Measurements from ENCODE around the gene GREM2.

Gene GREM2

DNA sequence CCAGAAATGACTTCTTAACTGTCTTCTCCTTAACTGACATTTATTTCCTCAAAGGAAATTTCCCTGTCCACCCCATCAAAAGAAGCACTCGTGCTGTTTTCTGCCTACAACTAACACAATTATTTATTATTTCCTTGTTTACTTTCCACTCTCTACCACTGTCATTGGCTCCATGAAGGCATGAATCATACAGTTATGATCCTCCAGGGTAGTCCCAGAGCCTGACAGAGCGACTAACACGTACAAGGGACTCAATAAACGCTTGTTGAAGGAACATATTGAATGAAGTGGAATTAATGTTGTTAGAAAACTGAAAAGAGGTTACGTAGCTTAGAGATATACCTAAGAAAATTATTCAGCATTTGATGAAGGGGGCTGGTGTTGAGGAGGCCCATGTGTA, 20.9 kb downstream of the GREM2 start:
- 87 to 100% methylated on average over 3 to 5 of the region's 5 CpGs for WGBS, 2 experiments (ENCODE audit: insufficient coverage in 2 of 2)
- Histone ChIP-seq H3K27ac (ENCODE audit: low read depth, low read length, severe bottlenecking) (no peak overlapping the region), H3K4me3 (ENCODE audit: extremely low read depth, insufficient read depth, low read length, poor library complexity, severe bottlenecking) (no peak overlapping the region), H3K36me3 (ENCODE audit: control insufficient read depth, insufficient read depth, low read length) (no peaks in the 10 kb centered on the region), H3K4me1 (ENCODE audit: control insufficient read depth, insufficient read depth, low read length, poor library complexity, severe bottlenecking) (no peaks in the 10 kb centered on the region), H3K9me3 (ENCODE audit: control insufficient read depth, low read length) (no peaks in the 10 kb centered on the region)

DNA sequence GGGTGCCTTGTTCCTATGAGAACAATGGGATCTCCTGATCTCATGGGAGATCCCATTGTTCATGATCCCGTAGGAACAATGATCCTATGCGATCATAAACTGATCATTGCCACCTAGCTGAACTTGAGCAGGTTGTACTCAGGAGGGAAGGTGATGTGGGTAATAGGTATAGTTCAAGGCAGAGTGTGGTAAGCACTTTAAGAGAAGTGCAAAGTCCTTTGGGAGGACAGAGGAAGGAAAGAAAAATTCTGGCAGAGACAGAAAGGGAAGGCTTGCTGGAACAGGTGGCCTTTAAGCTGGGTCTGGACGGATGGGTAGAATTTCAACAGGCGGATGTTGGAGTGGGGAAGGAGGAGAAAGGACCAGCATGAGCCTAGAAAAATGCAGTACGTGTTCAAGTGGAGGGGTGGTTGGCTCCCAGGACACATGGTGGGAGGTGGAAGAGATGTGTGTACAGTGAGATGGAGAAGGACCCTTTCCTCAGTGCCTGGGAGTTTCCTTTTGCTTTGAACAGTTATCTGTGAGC, 22.3 kb downstream of the GREM2 start:
- WGBS, 2 experiments (ENCODE audit: insufficient coverage in 2 of 2), result 77 to 95% methylated on average over 3 to 5 of the region's 5 CpGs
- Histone ChIP-seq H3K36me3 (ENCODE audit: control insufficient read depth, insufficient read depth, low read length) (no peaks in the 10 kb centered on the region), H3K27ac (ENCODE audit: low read depth, low read length, severe bottlenecking) (no peak overlapping the region), H3K4me3 (ENCODE audit: extremely low read depth, insufficient read depth, low read length, poor library complexity, severe bottlenecking) (no peak overlapping the region), H3K4me1 (ENCODE audit: control insufficient read depth, insufficient read depth, low read length, poor library complexity, severe bottlenecking) (no peaks in the 10 kb centered on the region), H3K9me3 (ENCODE audit: control insufficient read depth, low read length) (no peaks in the 10 kb centered on the region)

- H3K36me3 ChIP-seq (ENCODE audit: control insufficient read depth, insufficient read depth, low read length), result no peaks in the 10 kb centered on the region
- 100% methylated on average over 1 of the region's 2 CpGs; no CpG with 5 or more reads in 1 of the 2 experiments for WGBS, 2 experiments (ENCODE audit: insufficient coverage in 2 of 2)
- H3K4me3 ChIP-seq (ENCODE audit: extremely low read depth, insufficient read depth, low read length, poor library complexity, severe bottlenecking), result no peak overlapping the region
- H3K4me1 ChIP-seq (ENCODE audit: control insufficient read depth, insufficient read depth, low read length, poor library complexity, severe bottlenecking), result no peaks in the 10 kb centered on the region
- H3K27ac ChIP-seq (ENCODE audit: low read depth, low read length, severe bottlenecking), result no peak overlapping the region
- H3K9me3 ChIP-seq (ENCODE audit: control insufficient read depth, low read length), result no peaks in the 10 kb centered on the region
Observed at GRCh38 chr1:240586006-240586405, 25.9 kb downstream of the GREM2 start.

GRCh38 chr1:240582953-240583352, 29.0 kb downstream of the GREM2 start:
- Histone ChIP-seq H3K4me1 (ENCODE audit: control insufficient read depth, insufficient read depth, low read length, poor library complexity, severe bottlenecking) (no peaks in the 10 kb centered on the region), H3K36me3 (ENCODE audit: control insufficient read depth, insufficient read depth, low read length) (no peaks in the 10 kb centered on the region), H3K9me3 (ENCODE audit: control insufficient read depth, low read length) (no peaks in the 10 kb centered on the region), H3K27ac (ENCODE audit: low read depth, low read length, severe bottlenecking) (no peak overlapping the region), H3K4me3 (ENCODE audit: extremely low read depth, insufficient read depth, low read length, poor library complexity, severe bottlenecking) (no peak overlapping the region)
- WGBS, 2 experiments (ENCODE audit: insufficient coverage in 2 of 2), result 100% methylated on average over 1 of the region's 4 CpGs

- Histone ChIP-seq H3K4me1 (ENCODE audit: control insufficient read depth, insufficient read depth, low read length, poor library complexity, severe bottlenecking) (no peaks in the 10 kb centered on the region), H3K4me3 (ENCODE audit: extremely low read depth, insufficient read depth, low read length, poor library complexity, severe bottlenecking) (no peak overlapping the region), H3K9me3 (ENCODE audit: control insufficient read depth, low read length) (no peaks in the 10 kb centered on the region), H3K36me3 (ENCODE audit: control insufficient read depth, insufficient read depth, low read length) (no peaks in the 10 kb centered on the region), H3K27ac (ENCODE audit: low read depth, low read length, severe bottlenecking) (no peak overlapping the region)
- 92 to 100% methylated on average over 2 to 4 of the region's 4 CpGs for WGBS, 2 experiments (ENCODE audit: insufficient coverage in 2 of 2)
Observed at GRCh38 chr1:240579511-240579910, 32.4 kb downstream of the GREM2 start.

DNA sequence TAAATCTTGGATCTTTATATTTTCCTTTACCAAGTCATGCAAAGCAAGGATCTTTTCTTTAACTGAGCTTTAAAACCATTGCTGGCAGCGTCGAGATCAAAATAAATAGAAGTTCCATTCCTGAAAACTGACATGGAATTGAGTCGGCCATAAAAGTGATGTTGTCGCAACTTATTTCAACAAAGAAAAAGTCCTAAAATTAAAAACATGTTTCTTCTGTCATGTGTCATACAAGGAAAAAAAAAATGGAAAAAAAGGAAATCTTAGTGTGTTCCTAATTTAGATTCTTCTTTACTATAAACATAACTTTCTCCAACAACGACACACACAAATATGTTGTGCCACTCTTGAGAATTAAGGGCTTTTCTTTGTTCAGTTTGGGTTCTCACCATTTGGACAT, 34.9 kb downstream of the GREM2 start:
- Histone ChIP-seq H3K36me3 (ENCODE audit: control insufficient read depth, insufficient read depth, low read length) (no peaks in the 10 kb centered on the region), H3K4me3 (ENCODE audit: extremely low read depth, insufficient read depth, low read length, poor library complexity, severe bottlenecking) (no peak overlapping the region), H3K9me3 (ENCODE audit: control insufficient read depth, low read length) (no peaks in the 10 kb centered on the region), H3K27ac (ENCODE audit: low read depth, low read length, severe bottlenecking) (no peak overlapping the region), H3K4me1 (ENCODE audit: control insufficient read depth, insufficient read depth, low read length, poor library complexity, severe bottlenecking) (no peaks in the 10 kb centered on the region)
- 95 to 96% methylated on average over 2 of the region's 5 CpGs for WGBS, 2 experiments (ENCODE audit: insufficient coverage in 2 of 2)

GRCh38 chr1:240575981-240576662, 35.8 kb downstream of the GREM2 start:
- H3K4me3 ChIP-seq (ENCODE audit: extremely low read depth, insufficient read depth, low read length, poor library complexity, severe bottlenecking), result no peak overlapping the region
- H3K4me1 ChIP-seq (ENCODE audit: control insufficient read depth, insufficient read depth, low read length, poor library complexity, severe bottlenecking), result no peaks in the 10 kb centered on the region
- H3K9me3 ChIP-seq (ENCODE audit: control insufficient read depth, low read length), result no peaks in the 10 kb centered on the region
- no peak overlapping the region for H3K27ac ChIP-seq (ENCODE audit: low read depth, low read length, severe bottlenecking)
- H3K36me3 ChIP-seq (ENCODE audit: control insufficient read depth, insufficient read depth, low read length), result no peaks in the 10 kb centered on the region
- 80 to 86% methylated on average over 1 of the region's 9 CpGs for WGBS, 2 experiments (ENCODE audit: insufficient coverage in 2 of 2)

GRCh38 chr1:240572328-240572727, 39.6 kb downstream of the GREM2 start:
- H3K4me1 ChIP-seq (ENCODE audit: control insufficient read depth, insufficient read depth, low read length, poor library complexity, severe bottlenecking), result no peaks in the 10 kb centered on the region
- 67% methylated on average over 1 of the region's 1 CpG; no CpG with 5 or more reads in 1 of the 2 experiments for WGBS, 2 experiments (ENCODE audit: insufficient coverage in 2 of 2)
- H3K9me3 ChIP-seq (ENCODE audit: control insufficient read depth, low read length), result no peaks in the 10 kb centered on the region
- no peak overlapping the region for H3K27ac ChIP-seq (ENCODE audit: low read depth, low read length, severe bottlenecking)
- no peak overlapping the region for H3K4me3 ChIP-seq (ENCODE audit: extremely low read depth, insufficient read depth, low read length, poor library complexity, severe bottlenecking)
- no peaks in the 10 kb centered on the region for H3K36me3 ChIP-seq (ENCODE audit: control insufficient read depth, insufficient read depth, low read length)

DNA sequence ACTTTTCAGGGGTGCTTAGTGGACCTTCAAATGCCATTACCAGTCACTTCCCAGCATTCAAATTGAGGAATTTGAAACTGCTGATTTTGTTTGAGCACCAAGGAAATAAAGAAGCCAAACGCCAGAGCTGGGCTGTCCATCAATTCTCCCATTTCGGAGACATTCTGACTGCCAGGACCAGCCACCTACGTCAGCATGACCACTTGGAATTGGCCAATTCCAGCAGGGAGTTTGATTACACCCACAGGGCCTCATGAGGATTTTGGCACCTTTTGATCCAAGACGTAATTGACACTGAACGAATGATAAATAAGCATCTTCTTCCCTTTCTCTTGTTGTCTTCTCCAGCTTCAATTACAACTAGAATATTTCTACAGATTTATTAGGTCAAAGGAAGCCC, 40.2 kb downstream of the GREM2 start:
- Histone ChIP-seq H3K4me3 (ENCODE audit: extremely low read depth, insufficient read depth, low read length, poor library complexity, severe bottlenecking) (no peak overlapping the region), H3K4me1 (ENCODE audit: control insufficient read depth, insufficient read depth, low read length, poor library complexity, severe bottlenecking) (no peaks in the 10 kb centered on the region), H3K27ac (ENCODE audit: low read depth, low read length, severe bottlenecking) (no peak overlapping the region), H3K36me3 (ENCODE audit: control insufficient read depth, insufficient read depth, low read length) (no peaks in the 10 kb centered on the region), H3K9me3 (ENCODE audit: control insufficient read depth, low read length) (no peaks in the 10 kb centered on the region)
- 83% methylated on average over 3 to 5 of the region's 5 CpGs for WGBS, 2 experiments (ENCODE audit: insufficient coverage in 2 of 2)

DNA sequence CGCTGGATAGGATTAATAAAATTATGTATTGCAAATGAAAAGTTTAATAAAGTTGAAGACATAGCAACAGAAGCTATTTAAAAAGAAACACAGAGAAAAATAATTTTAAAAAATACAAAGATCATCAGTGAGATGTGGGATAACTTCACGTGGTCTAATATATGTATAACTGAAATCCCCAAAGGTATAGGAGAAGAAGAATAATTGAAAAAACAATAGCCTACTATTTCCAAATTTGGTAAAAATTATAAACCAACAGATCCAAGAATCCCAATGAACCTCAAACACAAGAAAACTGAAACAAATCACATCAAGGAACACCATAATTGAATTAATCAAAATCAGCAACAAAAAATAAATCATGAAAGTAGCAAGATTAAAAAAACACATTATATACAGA, 44.9 kb downstream of the GREM2 start:
- H3K36me3 ChIP-seq (ENCODE audit: control insufficient read depth, insufficient read depth, low read length), result no peaks in the 10 kb centered on the region
- H3K9me3 ChIP-seq (ENCODE audit: control insufficient read depth, low read length), result no peaks in the 10 kb centered on the region
- WGBS, 2 experiments (ENCODE audit: insufficient coverage in 2 of 2), result no CpG with 5 or more reads among the region's 2 CpGs

GRCh38 chr1:240562779-240563178, 49.2 kb downstream of the GREM2 start:
- H3K36me3 ChIP-seq (ENCODE audit: control insufficient read depth, insufficient read depth, low read length), result no peaks in the 10 kb centered on the region
- H3K4me1 ChIP-seq (ENCODE audit: control insufficient read depth, insufficient read depth, low read length, poor library complexity, severe bottlenecking), result no peaks in the 10 kb centered on the region
- no peak overlapping the region for H3K27ac ChIP-seq (ENCODE audit: low read depth, low read length, severe bottlenecking)
- no peak overlapping the region for H3K4me3 ChIP-seq (ENCODE audit: extremely low read depth, insufficient read depth, low read length, poor library complexity, severe bottlenecking)
- no peaks in the 10 kb centered on the region for H3K9me3 ChIP-seq (ENCODE audit: control insufficient read depth, low read length)
- WGBS, 2 experiments (ENCODE audit: insufficient coverage in 2 of 2), result 84 to 98% methylated on average over 2 to 3 of the region's 3 CpGs

More for the DNA sequence above, 44.9 kb downstream of the GREM2 start:
- Histone ChIP-seq H3K27ac (ENCODE audit: low read depth, low read length, severe bottlenecking) (no peak overlapping the region), H3K4me1 (ENCODE audit: control insufficient read depth, insufficient read depth, low read length, poor library complexity, severe bottlenecking) (no peaks in the 10 kb centered on the region), H3K4me3 (ENCODE audit: extremely low read depth, insufficient read depth, low read length, poor library complexity, severe bottlenecking) (no peak overlapping the region)

Measured in mesodermal cell (in vitro differentiated cells).